Uterus (tissue), 2 donors: ENCODE results near the gene PACSIN2.

Experiments
- POLR2A ChIP-seq, 2 donors: fragments of 450-650 bp; IDR thresholded peaks; one replicate each; pipeline ENCODE4 v1.6.1; 2016; ENCODE audit warnings: antibody characterized with exemption in 2 of 2, mild to moderate bottlenecking in 1 of 2, moderate library complexity in 1 of 2
- TF ChIP-seq, protein P1 (sequence below), 4 experiments: fragments of 200-600 bp in 2 of 4; fragments of 450-650 bp in 2 of 4; sonication (generic) in 2 of 4; IDR thresholded peaks; one replicate each; pipeline ENCODE4 v1.5.1; 2016 to 2019; ENCODE audit warnings: antibody characterized with exemption in 4 of 4, mild to moderate bottlenecking in 2 of 4, moderate library complexity in 1 of 4

GRCh38 chr22:42876041-42876440, 138.9 kb downstream of the PACSIN2 start:
- TF ChIP-seq, protein P1, sequence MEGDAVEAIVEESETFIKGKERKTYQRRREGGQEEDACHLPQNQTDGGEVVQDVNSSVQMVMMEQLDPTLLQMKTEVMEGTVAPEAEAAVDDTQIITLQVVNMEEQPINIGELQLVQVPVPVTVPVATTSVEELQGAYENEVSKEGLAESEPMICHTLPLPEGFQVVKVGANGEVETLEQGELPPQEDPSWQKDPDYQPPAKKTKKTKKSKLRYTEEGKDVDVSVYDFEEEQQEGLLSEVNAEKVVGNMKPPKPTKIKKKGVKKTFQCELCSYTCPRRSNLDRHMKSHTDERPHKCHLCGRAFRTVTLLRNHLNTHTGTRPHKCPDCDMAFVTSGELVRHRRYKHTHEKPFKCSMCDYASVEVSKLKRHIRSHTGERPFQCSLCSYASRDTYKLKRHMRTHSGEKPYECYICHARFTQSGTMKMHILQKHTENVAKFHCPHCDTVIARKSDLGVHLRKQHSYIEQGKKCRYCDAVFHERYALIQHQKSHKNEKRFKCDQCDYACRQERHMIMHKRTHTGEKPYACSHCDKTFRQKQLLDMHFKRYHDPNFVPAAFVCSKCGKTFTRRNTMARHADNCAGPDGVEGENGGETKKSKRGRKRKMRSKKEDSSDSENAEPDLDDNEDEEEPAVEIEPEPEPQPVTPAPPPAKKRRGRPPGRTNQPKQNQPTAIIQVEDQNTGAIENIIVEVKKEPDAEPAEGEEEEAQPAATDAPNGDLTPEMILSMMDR (IDR thresholded peaks at IDR 0.05): no peak
- TF ChIP-seq POLR2A (IDR thresholded peaks at IDR 0.05): no peak
